GM13976 (cell line): ENCODE data around the gene ADAMTS6.

Experiments used
- DNase-seq: peaks from one replicate; pipeline ENCODE4 v3.0.0; 2012; ENCODE audit warnings: low spot score
- CTCF ChIP-seq: IDR thresholded peaks from 2 replicates; pipeline ENCODE4 v1.5.1; 2012; ENCODE audit warnings: borderline replicate concordance, mild to moderate bottlenecking; ENCODE audit not compliant: insufficient read depth; ENCODE audit errors: extremely low read depth, missing control alignments, control extremely low read depth
- in situ Hi-C: fragments of 300-500 bp; cut with MboI; formaldehyde crosslinking; loops from one replicate; pipeline ENCODE4 v1.12.0; 2022; ENCODE audit warnings: low sequenced_read_pairs, mixed read lengths, inconsistent platforms; ENCODE audit not compliant: unreplicated experiment

The ADAMTS6 gene

DNA sequence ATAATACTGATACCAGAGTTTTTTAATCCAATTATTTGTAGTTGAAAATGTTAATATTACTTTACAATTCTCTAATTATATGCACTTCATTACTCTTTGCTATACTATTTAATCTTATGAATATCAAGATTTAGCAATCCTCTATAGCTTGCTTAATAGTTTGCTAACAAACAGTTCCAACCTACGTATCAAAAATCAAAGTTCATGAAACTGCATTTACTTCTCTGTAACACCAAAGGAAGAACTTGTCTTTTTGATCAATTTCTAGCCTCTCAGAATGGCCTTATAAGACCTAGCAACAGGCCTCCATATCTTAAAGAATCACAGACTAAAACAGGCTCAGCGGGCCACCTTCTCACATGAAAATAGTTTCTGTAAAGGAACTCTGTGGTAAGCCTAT is 68.9 kb downstream of the ADAMTS6 start:
- TF ChIP-seq CTCF, result no peak
- in situ Hi-C loops, result no loop called here
- no peak for DNase-seq

GRCh38 chr5:65411356-65411755 is 70.4 kb downstream of the ADAMTS6 start:
- TF ChIP-seq CTCF, result no peak
- in situ Hi-C loops, result no loop called here
- DNase-seq, result no peak

GRCh38 chr5:65395526-65396155 is 86.1 kb downstream of the ADAMTS6 start:
- in situ Hi-C loops, result no loop called here
- no peak for DNase-seq
- TF ChIP-seq CTCF, result no peak

GRCh38 chr5:65394087-65394486 is 87.6 kb downstream of the ADAMTS6 start:
- no peak for TF ChIP-seq CTCF
- no peak for DNase-seq

GRCh38 chr5:65391591-65391990 is 90.1 kb downstream of the ADAMTS6 start:
- in situ Hi-C loops, result no loop called here
- no peak for DNase-seq
- no peak for TF ChIP-seq CTCF

More at GRCh38 chr5:65394087-65394486, 87.6 kb downstream of the ADAMTS6 start:
- in situ Hi-C loops, result no loop called here

- in situ Hi-C loops, result no loop called here
- no peak for TF ChIP-seq CTCF
- no peak for DNase-seq
These were observed 91.5 kb downstream of the ADAMTS6 start for GRCh38 chr5:65390208-65390607.

GRCh38 chr5:65383859-65384258 is 97.9 kb downstream of the ADAMTS6 start:
- TF ChIP-seq CTCF, result no peak
- DNase-seq, result no peak
- in situ Hi-C loops, result no loop called here
